HG03571 (cell line): Measurements from ENCODE around the gene ADRB2.

Experiments used
- ATAC-seq: cut with Tn5 transposase; IDR thresholded peaks from one replicate; pipeline ENCODE4 v1.9.1; 2021; ENCODE audit not compliant: unreplicated experiment

Gene ADRB2

GRCh38 chr5:148805326-148806290 is 20.8 kb upstream of the ADRB2 start:
- ATAC-seq: peak; percentile 35

- no peak for ATAC-seq
These were observed 19.9 kb upstream of the ADRB2 start for GRCh38 chr5:148806520-148806931.

GRCh38 chr5:148807851-148808250 is 18.6 kb upstream of the ADRB2 start:
- ATAC-seq: no peak

- ATAC-seq: peak; percentile 49
These were observed 17.4 kb upstream of the ADRB2 start for GRCh38 chr5:148808864-148809642.

GRCh38 chr5:148809781-148810524 is 16.5 kb upstream of the ADRB2 start:
- no peak for ATAC-seq

GRCh38 chr5:148810823-148811222 is 15.6 kb upstream of the ADRB2 start:
- ATAC-seq: no peak

- no peak for ATAC-seq
These were observed 14.7 kb upstream of the ADRB2 start for GRCh38 chr5:148811756-148812155.

- no peak for ATAC-seq
These were observed 11.3 kb upstream of the ADRB2 start for GRCh38 chr5:148815086-148815485.

- ATAC-seq: no peak
These were observed 10.8 kb upstream of the ADRB2 start for GRCh38 chr5:148815578-148815977.

GRCh38 chr5:148816357-148816756 is 10.1 kb upstream of the ADRB2 start:
- ATAC-seq: no peak

- no peak for ATAC-seq
These were observed 9.6 kb upstream of the ADRB2 start for GRCh38 chr5:148816782-148817181.

GRCh38 chr5:148817606-148818005 is 8.8 kb upstream of the ADRB2 start:
- no peak for ATAC-seq

- ATAC-seq: no peak
These were observed 5.7 kb upstream of the ADRB2 start for GRCh38 chr5:148820461-148821395.

- ATAC-seq: no peak
These were observed 2.5 kb upstream of the ADRB2 start for GRCh38 chr5:148823871-148824270.

- ATAC-seq: peak; percentile 1
These were observed 727 bp upstream of the ADRB2 start for GRCh38 chr5:148825716-148826052.

- ATAC-seq: no peak
These were observed 294 bp downstream of the ADRB2 start for GRCh38 chr5:148826739-148827070.

- ATAC-seq: no peak
These were observed 1.3 kb downstream of the ADRB2 start for GRCh38 chr5:148827723-148828122.

- ATAC-seq: no peak
These were observed 2.3 kb downstream of the ADRB2 start for GRCh38 chr5:148828511-148829247.

GRCh38 chr5:148829248-148829594 is 2.8 kb downstream of the ADRB2 start:
- no peak for ATAC-seq

GRCh38 chr5:148829734-148830133 is 3.3 kb downstream of the ADRB2 start:
- ATAC-seq: no peak
